Inflammatory macrophage (primary cell): ENCODE measurements around the gene DDX51.
A peak's percentile ranks its signal among the peaks of the same experiment; 100 is the strongest.

ENCODE experiments used
- DNase-seq, 2 donors: peaks; one replicate each; pipeline ENCODE4 v3.0.0-alpha.2; 2020 to 2022

The DDX51 gene

DNA sequence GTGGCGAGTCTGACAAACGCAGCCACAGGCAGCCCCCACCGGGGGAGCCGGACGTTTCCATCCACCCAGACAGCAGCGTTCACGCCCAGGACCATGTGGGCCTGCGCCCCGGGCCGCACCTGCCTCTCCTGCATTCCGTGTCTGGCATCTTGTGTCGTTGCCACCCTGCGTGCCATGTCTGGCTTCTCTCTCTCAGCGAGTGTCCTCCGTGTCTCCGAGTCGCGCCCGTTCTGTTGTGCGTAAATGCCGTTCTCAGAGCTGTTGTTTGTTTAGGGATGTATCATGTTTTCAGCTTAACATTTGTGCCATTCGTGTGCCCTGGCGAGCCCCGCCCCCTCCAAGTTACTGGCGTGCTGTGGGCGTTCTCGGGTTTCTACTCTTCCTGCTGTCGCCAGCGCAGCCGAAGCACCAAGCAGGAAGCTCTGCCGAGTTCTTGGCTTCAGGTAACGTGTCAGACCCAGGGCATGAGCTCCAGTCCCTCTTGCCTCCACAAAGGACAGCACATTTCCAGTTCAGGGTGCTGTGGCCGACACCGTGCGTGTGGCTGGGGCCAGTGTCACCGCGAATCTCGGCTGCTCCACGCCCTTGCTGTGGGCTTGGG lies 34.8 kb upstream of the DDX51 start:
- DNase-seq: no peak

DNA sequence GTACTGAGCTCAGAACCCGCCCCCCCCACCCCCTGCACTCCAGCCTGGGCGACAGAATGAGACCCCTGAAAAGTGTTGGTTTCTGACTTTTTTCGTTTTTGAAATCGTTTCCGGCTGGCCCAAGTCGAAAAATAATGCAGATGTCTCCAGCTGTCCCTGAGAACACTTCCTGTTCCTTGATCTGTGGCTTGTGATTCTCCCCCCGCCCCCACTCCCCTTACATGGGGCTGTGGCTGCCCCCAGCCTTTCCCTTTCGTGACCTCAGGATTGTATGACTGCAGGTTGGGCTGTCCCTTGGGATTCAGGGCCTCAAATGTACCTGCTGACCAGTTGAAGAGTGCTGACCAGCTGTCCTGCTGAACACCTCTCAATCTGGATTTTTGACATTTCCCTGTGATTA lies 34.2 kb upstream of the DDX51 start:
- peak; percentile 12 to 46 for DNase-seq

DNA sequence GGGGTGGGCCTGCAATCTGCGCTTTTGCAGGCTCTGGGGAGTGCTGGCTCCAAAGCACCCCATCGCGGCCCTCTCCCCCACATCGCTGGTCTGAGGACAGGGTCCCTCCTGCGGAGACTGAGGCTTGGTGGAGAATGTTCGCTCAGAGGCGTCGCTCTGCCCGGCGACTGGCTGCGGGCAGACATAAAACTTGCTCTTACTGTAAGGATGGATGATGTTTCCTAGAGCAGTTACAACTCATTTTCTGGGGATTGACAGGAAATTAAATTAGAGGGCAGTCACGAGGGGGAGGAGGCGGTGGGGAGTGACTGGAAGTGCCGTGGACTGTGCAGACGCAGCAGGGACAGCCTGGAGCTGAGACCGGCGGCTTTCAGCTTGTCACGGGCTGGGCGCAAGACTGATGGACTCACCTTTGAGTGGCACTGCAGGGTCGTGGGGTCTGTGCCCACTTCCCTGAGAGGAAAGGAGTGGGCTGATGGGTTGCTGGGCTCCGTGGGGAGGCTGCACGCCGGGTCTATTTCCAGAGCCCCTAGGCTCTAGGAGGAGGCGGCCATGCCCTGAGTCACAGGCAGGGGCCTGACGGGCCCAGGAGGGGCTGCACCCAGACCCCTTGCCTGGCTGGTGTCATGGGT lies 32.9 kb upstream of the DDX51 start:
- DNase-seq: no peak

DNA sequence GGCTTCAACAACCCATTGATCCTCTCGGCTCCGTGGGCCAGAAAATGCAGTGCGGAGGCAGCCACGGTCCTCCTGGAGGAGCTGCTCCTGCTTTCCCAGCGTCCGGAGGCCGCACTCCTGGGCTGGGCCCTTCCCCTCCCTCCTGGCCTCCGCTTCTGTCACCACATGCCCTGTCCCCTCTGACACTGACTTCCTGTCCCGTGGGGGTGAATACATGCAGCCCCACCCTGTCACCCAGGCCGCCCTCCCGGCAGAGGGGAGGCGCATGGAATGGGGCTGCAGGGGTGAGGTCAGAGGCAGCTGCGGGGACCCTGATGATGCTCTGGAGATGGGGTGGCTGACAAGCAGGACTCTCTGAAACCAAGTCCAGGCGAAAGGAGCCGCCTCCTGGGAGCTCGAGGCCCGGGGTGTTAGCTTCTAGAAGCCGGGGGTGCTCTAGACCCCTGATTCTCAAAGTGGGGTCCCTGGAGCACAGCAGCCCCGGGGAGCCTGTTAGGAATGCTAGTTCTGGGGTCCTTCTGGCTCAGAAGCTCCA lies 32.3 kb upstream of the DDX51 start:
- no peak for DNase-seq

DNA sequence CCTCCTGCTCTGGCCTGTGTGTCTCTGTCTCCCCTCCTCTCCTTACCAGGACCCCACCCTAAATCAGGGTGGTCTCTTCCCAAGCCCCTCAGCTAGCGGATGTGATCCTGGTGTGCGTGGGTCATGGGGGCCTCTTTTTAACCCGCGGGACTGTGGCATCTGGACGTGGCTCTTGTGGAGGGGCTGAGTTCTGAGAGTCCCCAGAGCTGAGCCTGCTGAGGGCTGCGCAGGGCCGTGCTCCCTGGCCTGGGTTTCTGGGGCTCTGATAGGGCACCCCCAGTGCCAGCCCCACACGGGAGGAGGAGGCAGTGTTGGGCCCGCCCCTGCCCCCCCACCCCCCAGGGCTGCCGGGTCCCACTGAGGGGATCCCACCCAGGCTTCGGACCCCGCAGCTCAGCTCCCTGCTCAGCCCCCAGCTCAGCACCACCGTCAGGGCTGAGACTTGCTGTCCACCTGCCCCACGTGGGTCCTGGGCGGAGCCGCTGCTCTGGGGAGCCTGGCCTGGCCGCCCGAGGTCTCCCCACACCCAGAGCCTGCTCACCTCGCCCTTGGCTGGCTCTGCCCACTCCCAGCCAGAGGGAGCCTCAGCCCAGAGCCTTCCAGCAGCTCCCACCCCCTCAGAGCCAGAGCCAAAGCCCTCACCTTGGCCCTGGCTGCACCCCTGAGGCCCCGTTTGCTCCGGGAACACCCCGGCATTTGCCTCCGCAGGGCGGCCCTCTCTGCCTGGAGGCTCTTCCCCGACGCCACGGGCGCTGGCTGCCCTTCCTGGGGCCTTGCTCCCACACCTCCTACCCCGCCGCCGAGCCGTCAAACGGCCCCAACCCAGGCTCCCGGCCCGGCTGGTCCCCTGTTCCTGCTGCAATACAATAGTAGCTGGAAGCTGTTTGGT lies 31.6 kb upstream of the DDX51 start:
- no peak for DNase-seq

DNA sequence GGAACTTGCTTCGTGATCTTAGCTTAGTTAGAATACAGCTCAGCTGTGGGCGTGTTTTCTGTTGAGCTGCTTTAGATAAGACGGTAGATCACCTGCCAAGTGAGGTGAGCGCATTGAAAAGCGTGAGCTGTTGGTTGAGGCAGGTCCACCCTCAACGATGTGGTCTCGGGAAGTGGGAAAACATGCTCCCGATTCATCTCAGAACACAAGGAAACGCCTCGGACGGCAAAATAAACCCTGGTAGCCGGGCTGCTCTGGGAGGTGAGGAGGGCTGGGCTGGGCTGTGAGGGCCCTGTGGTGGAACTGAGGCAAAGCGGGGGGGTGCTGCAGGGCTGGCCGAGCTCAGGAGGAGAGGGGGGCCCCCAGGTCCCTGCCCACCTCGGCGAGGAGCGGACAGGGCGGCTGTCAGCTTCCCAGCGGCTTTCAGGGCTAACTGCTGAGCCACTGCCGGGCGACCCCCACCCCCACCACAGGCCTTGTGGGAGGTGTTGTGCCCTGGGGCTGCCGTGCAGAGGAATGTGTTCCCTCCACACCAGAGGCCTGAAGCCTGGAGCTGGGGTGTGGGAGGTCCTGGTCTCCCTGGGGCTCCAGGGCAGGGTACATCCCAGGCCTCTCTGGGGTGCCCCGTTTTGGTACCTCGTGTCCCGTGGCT lies 30.8 kb upstream of the DDX51 start:
- DNase-seq: no peak

DNA sequence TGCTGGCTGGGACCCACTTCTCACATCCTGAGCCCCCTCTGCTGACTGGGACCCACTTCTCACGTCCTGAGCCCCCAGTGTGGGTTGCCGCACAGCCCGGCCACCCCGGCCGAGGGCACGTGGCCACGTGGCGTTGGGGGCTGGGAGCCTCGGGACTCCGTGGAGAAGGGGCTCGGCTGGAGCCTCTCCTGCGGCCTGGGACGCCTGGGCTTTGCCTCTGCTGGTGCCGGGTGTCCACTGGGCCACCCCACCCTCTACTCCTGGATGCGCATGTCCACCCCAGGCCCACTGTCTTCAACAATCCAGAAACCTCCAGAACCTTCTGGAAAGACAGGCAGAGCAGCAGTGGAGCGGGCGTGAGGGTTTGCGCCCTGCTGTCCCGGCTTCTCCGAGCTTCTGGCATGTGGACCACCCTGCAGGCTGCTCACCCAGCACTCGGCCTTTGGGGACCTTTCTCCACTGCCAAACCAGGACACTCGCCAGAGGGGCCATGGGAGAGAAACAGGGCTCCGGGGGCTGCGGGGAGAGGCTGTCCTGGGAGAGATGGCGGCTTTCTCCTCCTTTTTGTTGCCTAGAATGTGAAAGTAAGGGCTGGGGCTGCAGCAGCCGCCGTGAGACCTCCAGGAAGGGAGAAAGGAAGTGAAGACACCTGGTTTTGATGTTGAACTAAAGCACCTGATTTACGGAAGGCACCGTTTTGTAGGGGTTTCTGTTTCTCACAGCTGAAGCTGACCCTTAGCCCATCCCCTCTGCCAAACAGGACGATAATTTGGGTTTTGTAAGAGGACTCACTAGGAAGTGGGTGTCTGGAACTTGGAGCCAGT lies 30.1 kb upstream of the DDX51 start:
- no peak for DNase-seq

DNA sequence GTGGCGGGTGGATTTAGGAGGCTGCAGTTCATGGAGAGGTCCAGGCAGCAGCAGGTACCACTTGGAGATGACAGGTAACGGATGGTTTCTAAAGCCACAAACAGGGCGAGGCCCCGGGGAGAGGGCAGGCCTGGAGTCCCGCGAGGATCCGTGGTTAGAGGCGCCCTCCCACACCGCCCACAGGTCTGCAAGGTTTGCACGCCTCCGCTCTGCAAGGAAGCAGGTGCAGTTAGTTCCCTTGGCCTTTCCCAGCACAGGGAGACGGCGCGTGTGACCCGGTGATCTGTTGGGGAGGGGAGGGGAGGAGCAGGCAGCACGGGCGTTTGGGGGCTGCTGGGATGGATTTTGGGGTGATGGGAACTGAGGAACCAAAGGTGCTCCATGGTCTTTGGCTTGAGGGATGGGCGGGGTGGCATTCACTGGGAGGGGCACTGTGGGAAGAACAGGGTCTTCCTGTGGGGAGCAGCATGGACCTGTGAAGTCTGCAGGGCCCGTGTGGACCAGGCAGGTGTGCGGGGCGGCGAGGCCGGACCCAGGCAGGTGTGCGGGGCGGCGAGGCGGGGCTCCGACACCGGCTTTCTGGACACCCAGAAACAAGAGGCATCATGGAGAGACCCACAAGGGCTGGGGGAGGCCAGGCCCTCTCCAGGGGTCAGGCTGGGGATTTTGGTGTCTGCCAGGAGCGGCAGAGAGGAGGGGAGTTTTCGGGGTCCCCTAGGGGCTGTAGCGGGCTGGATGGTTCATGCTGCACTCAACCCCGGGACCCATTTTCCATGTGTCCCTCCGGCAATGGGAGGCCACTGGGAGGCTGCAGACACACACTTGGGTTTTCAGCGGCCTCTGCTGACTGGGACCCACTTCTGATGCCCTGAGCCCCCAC lies 29.3 kb upstream of the DDX51 start:
- no peak for DNase-seq

DNA sequence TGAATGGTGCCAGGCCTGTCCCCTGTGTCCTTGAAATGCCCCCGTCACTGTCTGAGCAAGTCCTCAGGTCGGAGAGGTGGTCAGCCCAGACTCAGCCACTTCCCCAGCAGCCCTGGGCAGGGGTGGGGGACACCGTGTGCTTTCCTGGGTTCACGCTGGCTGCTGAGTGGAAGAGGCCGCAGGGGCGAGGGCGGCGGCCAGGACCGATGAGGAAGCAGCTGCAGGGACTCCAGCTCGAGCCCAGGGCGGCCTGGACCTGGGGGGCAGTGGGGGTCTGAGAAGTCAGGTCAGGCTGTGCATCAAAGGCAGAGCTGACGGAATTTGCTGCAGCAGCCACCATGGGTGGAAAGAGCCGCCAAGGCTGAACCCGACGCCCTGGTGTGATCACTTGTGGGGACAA lies 28.5 kb upstream of the DDX51 start:
- DNase-seq: no peak

DNA sequence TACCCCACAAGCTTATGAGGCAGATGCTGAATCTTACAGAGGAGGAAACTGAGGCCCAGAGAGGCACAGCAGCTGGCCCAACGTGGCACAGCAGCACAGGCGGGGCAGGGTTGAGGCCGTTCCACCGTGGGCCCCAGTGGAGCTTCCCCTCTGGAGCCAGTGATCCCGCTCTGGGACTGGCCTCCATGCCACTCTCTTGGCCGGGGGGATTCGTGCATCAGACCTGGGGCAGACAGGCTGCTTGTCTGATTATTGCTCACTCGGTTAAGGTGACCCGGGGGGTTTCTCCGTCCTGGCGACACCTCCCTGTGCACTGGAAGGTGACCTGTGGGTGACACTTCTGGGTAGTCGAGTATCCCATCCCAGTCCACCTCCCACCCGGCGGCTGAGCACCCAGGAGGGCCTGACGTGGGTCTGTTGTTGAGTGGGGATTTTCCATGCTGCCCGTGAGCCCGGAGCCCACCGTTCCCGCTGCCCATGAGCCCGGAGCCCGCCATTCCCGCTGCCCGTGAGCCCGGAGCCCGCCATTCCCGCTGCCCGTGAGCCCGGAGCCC lies 27.9 kb upstream of the DDX51 start:
- DNase-seq: no peak

DNA sequence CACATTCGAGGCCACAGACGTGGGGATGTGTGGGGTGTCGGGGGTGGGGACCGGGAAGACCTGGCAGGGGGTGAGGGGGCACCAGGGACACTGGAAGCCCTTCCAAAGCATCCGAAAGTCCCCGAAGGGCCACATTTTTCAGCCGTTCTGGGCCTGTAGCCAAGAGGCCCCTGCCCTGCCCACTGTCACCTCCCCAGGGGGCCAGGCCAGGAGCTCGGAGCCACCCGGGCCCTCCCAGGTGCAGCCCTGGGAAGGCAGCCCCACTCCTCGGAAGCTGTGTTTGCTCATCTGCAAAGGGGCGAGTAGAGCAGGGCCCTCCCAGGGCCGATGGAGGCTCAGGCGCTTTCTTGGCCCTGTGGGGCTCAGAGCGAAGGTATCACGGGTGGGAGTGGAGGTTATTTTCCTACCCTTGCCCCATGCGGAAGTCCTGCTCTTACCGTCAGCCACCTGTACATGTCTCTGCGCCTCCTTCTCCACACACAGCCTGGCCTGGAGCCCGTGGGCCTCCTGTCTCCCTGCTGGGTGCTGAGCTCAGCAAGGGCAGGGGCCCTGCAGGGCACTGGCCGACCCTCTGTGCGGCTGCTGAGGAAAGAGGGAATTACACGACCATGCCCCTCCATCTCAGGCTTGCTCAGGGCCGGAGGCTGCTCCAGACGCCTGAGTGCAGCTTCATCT lies 27.3 kb upstream of the DDX51 start:
- no peak for DNase-seq

DNA sequence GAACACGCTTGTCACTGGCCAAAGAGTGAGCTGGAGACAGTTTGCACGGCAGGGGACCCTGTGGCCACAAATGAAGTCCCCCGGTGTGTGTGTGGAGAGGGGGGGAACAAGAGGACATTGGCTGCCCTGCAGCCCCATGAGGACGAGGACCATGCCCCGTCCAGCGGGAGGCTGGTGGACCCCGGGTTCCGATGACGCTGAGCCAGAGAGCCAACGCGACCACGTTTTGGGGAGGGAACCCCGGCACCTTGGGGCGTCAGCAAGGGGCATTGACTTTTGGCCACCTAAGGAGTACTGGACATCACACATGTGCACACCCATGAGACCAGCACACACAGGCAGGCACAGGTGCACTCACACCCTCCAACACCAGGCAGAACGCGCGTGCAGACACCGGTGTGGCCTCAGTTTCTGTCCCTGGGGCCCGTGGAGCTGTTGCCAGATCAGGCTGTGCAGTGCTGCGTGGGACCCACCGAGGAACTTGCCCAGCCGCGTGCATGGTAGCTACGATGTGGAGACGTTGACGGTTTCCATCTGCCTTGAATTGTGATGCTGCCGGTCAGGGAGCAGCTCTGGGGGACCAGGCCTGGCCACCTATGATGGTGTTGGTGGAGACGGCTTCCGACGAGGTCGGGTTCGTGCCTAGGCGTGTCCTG lies 26.6 kb upstream of the DDX51 start:
- no peak for DNase-seq

DNA sequence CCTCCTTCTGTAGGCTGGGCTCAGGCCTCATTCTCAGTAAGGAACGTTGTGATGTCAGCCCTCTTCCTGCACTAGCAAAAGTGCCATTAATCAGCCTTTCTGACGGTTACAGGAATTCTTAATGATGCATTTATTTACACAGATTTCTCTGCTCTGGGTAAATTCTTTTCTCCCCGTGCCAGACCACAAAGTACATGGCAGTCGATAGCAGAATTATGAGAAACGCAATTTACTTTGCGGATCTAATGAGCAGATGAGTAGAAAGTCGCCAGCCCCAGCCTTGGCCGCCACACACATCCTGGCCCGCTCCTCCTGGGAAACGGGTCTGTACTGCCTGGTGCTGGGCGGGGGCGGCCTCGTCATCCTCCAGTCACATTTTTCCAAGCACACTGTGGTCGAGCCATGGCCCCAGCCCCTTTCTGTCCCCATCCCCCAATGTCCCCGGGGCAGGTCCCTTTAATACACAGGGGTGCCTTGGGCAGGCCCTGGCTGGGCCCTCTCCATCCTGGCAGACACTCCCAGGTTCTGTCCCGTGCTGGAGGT lies 26.0 kb upstream of the DDX51 start:
- DNase-seq: no peak

DNA sequence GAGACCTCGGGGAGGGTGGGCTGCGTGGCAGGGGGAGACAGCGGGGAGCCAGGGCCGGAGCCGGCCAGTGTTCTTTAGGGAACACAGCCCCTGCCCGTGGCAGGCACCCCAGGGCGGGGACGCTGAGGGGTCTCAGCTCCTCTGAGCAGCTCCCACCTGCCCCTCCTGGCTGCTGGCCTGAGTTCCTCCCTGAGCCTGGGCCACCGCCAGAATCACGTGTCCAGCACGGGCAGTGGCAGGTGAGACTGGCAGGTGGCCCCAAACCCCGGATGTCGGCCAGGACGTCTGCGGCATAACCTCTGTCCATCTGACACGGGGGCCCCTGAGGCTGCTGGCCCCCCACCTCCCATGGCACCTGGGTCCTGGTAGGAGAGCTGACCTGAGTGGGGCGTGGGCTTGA lies 25.3 kb upstream of the DDX51 start:
- DNase-seq: no peak

DNA sequence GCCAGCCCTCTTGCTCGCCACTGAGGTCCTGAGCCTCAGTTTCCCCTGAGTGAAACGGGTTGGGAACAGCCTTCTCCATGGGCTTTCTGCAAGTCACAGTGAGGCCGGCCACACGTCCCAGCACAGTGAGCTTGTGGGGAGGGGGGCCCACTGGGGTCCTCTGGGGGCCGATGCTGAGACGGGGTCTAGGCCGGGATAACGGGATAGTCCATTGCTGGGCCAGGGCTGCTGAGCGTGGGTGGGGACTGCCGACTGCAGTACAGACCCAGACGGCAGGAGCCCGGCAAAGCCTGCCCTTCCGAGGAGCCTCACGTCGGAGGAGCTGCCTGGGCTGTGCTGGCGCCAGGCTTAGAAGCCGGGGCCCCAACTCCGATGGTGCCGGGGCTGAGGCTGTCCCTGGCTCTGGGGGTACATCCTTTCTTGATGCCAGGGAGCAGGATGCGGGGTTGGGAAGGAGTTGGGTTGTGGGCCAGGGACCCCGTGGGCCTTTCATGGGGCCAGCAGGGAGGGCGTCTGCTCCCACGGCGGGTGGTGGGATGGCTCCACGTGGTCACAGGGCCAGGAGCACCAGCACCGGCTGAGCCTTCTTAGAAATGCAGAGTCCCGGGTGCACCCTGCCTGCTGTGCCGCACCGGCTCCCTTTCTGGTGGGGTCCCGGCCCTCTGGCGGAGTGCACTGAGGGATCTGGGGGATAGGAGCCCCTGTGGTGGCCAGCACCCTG lies 24.4 kb upstream of the DDX51 start:
- DNase-seq: no peak

DNA sequence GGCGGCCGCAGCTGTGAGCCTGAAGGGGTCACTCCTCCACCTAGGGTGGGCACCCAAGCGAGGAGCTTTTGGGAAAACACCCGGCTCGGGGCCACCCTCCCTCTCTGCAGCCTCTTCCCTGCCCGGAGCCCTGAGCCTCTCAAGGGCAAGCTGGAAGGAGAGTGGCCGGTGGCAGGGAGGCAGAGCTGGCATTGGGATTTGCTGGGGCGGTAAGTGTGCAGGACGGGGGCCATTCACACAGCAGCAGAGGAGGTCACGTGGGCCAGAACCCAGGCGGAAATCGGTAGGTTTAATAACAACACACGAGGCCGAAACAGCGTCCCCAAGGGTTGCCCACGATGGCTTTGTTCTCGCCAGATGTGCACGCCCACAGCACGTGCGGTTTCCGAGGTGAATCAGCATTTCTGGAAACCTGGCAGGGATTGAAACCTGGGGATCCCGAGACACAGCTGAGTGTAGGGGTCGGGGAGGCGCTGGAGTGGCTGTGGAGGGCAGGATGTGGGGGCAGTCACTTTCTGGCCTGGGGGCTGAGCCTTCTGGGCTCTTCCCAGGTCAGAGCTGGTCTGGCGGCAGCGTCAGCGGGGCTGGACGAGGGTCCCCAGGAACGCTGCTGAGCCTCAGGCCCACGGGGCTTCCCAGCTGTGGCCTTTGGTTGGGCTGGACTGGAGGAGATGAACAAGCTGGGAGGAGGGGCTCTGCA lies 23.6 kb upstream of the DDX51 start:
- DNase-seq: no peak

DNA sequence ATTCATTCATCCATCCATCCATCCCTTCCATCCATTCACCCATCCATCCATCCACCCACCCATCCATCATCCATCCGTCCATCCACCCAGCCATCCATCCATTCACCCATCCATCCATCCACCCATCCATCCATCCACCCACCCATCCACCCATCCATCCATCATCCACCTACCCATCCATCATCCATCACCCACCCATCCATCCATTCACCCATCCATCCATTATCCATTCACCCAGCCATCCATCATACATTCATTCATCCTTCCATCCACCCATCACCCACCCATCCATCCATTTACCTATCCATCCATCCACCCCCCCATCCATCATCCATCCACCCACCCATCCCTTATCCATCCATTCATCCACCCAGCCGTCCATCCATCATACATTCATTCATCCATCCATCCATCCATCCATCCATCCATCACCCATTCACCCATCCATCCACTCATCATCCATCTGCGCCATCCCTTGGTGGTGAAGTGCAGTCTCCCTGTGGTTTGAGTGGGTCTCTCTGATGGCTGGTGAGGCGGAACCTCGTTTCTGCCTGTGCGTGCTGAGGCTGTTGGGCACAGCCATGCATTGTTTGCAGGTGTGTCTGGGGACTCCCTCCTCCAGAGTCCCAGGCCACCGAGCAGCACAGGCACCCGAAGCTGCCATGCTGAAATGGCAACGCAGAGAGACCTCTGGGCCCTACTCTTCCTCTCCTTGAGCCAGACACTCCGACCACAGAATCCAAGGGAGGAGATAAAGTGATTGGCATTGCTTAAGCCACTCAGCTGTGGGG lies 22.9 kb upstream of the DDX51 start:
- no peak for DNase-seq
